Vagina (tissue), 2 donors: Measurements from ENCODE around the gene TMEM59L. TPM values are rescaled to one million over a fixed set of nuclear protein-coding genes. Genes with fewer than 3 reads are reported as not detected.

ENCODE experiments used
- DNase-seq, 2 donors: peaks; one replicate each; pipeline ENCODE4 v3.0.0-alpha.2; 2017; ENCODE audit errors: extremely low spot score in 2 of 2
- H3K27ac ChIP-seq: fragments of 200-600 bp; sonication (generic); one replicate; pipeline ENCODE4 v1.5.1; 2019
- H3K27me3 ChIP-seq: fragments of 200-600 bp; sonication (generic); one replicate; pipeline ENCODE4 v1.5.1; 2019
- H3K36me3 ChIP-seq, 2 donors: fragments of 200-600 bp; sonication (generic); one replicate each; pipeline ENCODE4 v1.5.1; 2017 to 2019
- H3K4me1 ChIP-seq: fragments of 200-600 bp; sonication (generic); one replicate; pipeline ENCODE4 v1.5.1; 2019
- H3K4me3 ChIP-seq, 2 donors: fragments of 200-600 bp; sonication (generic); 1 replicate in 1 of 2; 2 replicates in 1 of 2; pipeline ENCODE4 v1.5.1; 2016 to 2019
- H3K9me3 ChIP-seq: fragments of 200-600 bp; sonication (generic); one replicate; pipeline ENCODE4 v1.5.1; 2019
- CTCF ChIP-seq, 3 experiments: fragments of 450-650 bp in 2 of 3; fragments of 200-600 bp in 1 of 3; sonication (generic) in 1 of 3; IDR thresholded peaks; one replicate each; pipeline ENCODE4 v1.5.1; 2017 to 2019; ENCODE audit warnings: antibody characterized with exemption in 3 of 3, mild to moderate bottlenecking in 2 of 3, moderate library complexity in 2 of 3
- POLR2A ChIP-seq, 2 donors: fragments of 450-650 bp; IDR thresholded peaks; one replicate each; pipeline ENCODE4 v1.6.1; 2017; ENCODE audit warnings: antibody characterized with exemption in 2 of 2, mild to moderate bottlenecking in 2 of 2, moderate library complexity in 2 of 2
- POLR2AphosphoS5 ChIP-seq, 2 donors: sonication (generic); formaldehyde crosslinking; IDR thresholded peaks; one replicate each; pipeline ENCODE4 v1.9.0; 2017; ENCODE audit warnings: antibody characterized with exemption in 2 of 2, mild to moderate bottlenecking in 2 of 2, low read depth in 1 of 2; ENCODE audit not compliant: insufficient read depth in 1 of 2
- intact Hi-C: fragments of 100-400 bp; cut with DNase I; formaldehyde crosslinking; loops from one replicate; pipeline ENCODE4 v1.15.1; 2023
- total RNA-seq: library from RNA; depleted of rRNA; stranded (reverse); fragments of >200 nt; gene quantifications from one replicate; pipeline ENCODE4 v1.2.3, GENCODE V29; 2016

TMEM59L gene
- total RNA-seq, 1 donor from 2014 or later, result 4.2 TPM

- no peak for DNase-seq
- intact Hi-C loops, result no loop called here
- Histone ChIP-seq H3K9me3 (no peaks in the 10 kb centered on the region), H3K4me3 (no peak overlapping the region), H3K27me3 (peaks cover 15% of the 10 kb centered on the region), H3K4me1 (peaks cover 43% of the 10 kb centered on the region), H3K36me3 (no peaks in the 10 kb centered on the region), H3K27ac (no peak overlapping the region)
- no peak for TF ChIP-seq POLR2A (IDR thresholded peaks at IDR 0.05)
- no peak for TF ChIP-seq POLR2AphosphoS5 (IDR thresholded peaks at IDR 0.05; ENCODE audit: insufficient read depth in 1 of 2, low read depth in 1 of 2)
- no peak for TF ChIP-seq CTCF (IDR thresholded peaks at IDR 0.05)
Measured at GRCh38 chr19:18609717-18610051, 3.0 kb upstream of the TMEM59L start.

GRCh38 chr19:18610245-18610555 is 2.5 kb upstream of the TMEM59L start:
- intact Hi-C loops, result no loop called here
- no peak for DNase-seq
- Histone ChIP-seq H3K4me1 (peaks cover 43% of the 10 kb centered on the region), H3K9me3 (no peaks in the 10 kb centered on the region), H3K27ac (no peak overlapping the region), H3K36me3 (no peaks in the 10 kb centered on the region), H3K27me3 (peaks cover 15% of the 10 kb centered on the region), H3K4me3 (no peak overlapping the region)
- TF ChIP-seq POLR2AphosphoS5 (IDR thresholded peaks at IDR 0.05; ENCODE audit: insufficient read depth in 1 of 2, low read depth in 1 of 2), result no peak
- no peak for TF ChIP-seq CTCF (IDR thresholded peaks at IDR 0.05)
- no peak for TF ChIP-seq POLR2A (IDR thresholded peaks at IDR 0.05)

GRCh38 chr19:18610556-18611326 is 1.9 kb upstream of the TMEM59L start:
- no peak for TF ChIP-seq POLR2AphosphoS5 (IDR thresholded peaks at IDR 0.05; ENCODE audit: insufficient read depth in 1 of 2, low read depth in 1 of 2)
- TF ChIP-seq CTCF (IDR thresholded peaks at IDR 0.05), result no peak
- no peak for TF ChIP-seq POLR2A (IDR thresholded peaks at IDR 0.05)
- Histone ChIP-seq H3K9me3 (no peaks in the 10 kb centered on the region), H3K36me3 (no peaks in the 10 kb centered on the region), H3K4me3 (no peak overlapping the region), H3K27ac (no peak overlapping the region), H3K4me1 (peaks cover 43% of the 10 kb centered on the region), H3K27me3 (peaks cover 15% of the 10 kb centered on the region)
- intact Hi-C loops, result no loop called here
- DNase-seq, result no peak

GRCh38 chr19:18611327-18612050 is 1.2 kb upstream of the TMEM59L start:
- H3K4me3 ChIP-seq, result no peak overlapping the region
- H3K27me3 ChIP-seq, result peaks cover 15% of the 10 kb centered on the region
- peaks cover 43% of the 10 kb centered on the region for H3K4me1 ChIP-seq

More at GRCh38 chr19:18611327-18612050, 1.2 kb upstream of the TMEM59L start:
- no peak for DNase-seq
- no peaks in the 10 kb centered on the region for H3K9me3 ChIP-seq
- H3K27ac ChIP-seq, result no peak overlapping the region
- no peaks in the 10 kb centered on the region for H3K36me3 ChIP-seq
- intact Hi-C loops, result no loop called here
- TF ChIP-seq CTCF (IDR thresholded peaks at IDR 0.05), result no peak
- TF ChIP-seq POLR2A (IDR thresholded peaks at IDR 0.05), result no peak
- no peak for TF ChIP-seq POLR2AphosphoS5 (IDR thresholded peaks at IDR 0.05; ENCODE audit: insufficient read depth in 1 of 2, low read depth in 1 of 2)
